SJSA1 (cell line): Measurements from ENCODE around the gene VKORC1L1. TPM values are rescaled to one million over a fixed set of nuclear protein-coding genes. Genes with fewer than 3 reads are reported as not detected.
"Not testable (repeated sequence)": the region's sequence is repeated elsewhere in the genome, so short reads cannot be mapped to it uniquely, and the experiment has no call there.

Source experiments
- DNase-seq, 2 experiments: peaks; one replicate each; pipeline ENCODE4 v3.0.0-alpha.2; 2015 to 2020; ENCODE audit warnings: low spot score in 2 of 2, low read depth in 1 of 2
- H3K27ac ChIP-seq: fragments of 250-450 bp; sonication (Bioruptor Pico); 2 replicates; pipeline ENCODE4 v1.5.1; 2020; ENCODE audit warnings: mild to moderate bottlenecking, moderate library complexity
- H3K27me3 ChIP-seq: fragments of 250-450 bp; sonication (Bioruptor Pico); replicated peaks from 2 replicates; pipeline ENCODE4 v1.5.1; 2020; ENCODE audit warnings: mild to moderate bottlenecking, moderate library complexity
- H3K36me3 ChIP-seq: fragments of 250-450 bp; sonication (Bioruptor Pico); 2 replicates; pipeline ENCODE4 v1.5.1; 2020; ENCODE audit warnings: mild to moderate bottlenecking
- H3K4me1 ChIP-seq: fragments of 250-450 bp; sonication (Bioruptor Pico); replicated peaks from 2 replicates; pipeline ENCODE4 v1.6.1; 2021; ENCODE audit warnings: mild to moderate bottlenecking
- H3K4me3 ChIP-seq: fragments of 250-450 bp; sonication (Bioruptor Pico); 2 replicates; pipeline ENCODE4 v1.5.1; 2020; ENCODE audit warnings: mild to moderate bottlenecking
- H3K9me3 ChIP-seq: fragments of 250-450 bp; sonication (Bioruptor Pico); replicated peaks from 2 replicates; pipeline ENCODE4 v1.5.1; 2020; ENCODE audit warnings: mild to moderate bottlenecking
- total RNA-seq: library from RNA; depleted of rRNA; stranded (reverse); fragments of >200 nt; shearing (Covaris generic); gene quantifications from 2 replicates; pipeline ENCODE4 v1.2.3, GENCODE V29; 2014

VKORC1L1 gene
- total RNA-seq, 1 experiment from 2014 or later = 16.1 TPM

GRCh38 chr7:65937296-65937695 lies 64.4 kb downstream of the VKORC1L1 start:
- no peaks in the 10 kb centered on the region for H3K27me3 ChIP-seq
- H3K36me3 ChIP-seq = no peaks in the 10 kb centered on the region; the same call in 1 of the 2 replicates
- DNase-seq = no peak
- peaks cover 8% of the 10 kb centered on the region for H3K4me1 ChIP-seq
- H3K27ac ChIP-seq = no peak overlapping the region
- H3K4me3 ChIP-seq = no peak overlapping the region
- no peaks in the 10 kb centered on the region for H3K9me3 ChIP-seq

GRCh38 chr7:65938336-65938895 lies 65.5 kb downstream of the VKORC1L1 start:
- no peak for DNase-seq
- Histone ChIP-seq H3K4me1 (no peaks in the 10 kb centered on the region), H3K27me3 (no peaks in the 10 kb centered on the region), H3K9me3 (no peaks in the 10 kb centered on the region), H3K27ac (no peak overlapping the region), H3K4me3 (no peak overlapping the region), H3K36me3 (no peaks in the 10 kb centered on the region; the same call in 1 of the 2 replicates)

GRCh38 chr7:65945787-65946186 lies 72.9 kb downstream of the VKORC1L1 start:
- not testable (repeated sequence) for H3K27me3 ChIP-seq, H3K36me3 ChIP-seq, DNase-seq, H3K9me3 ChIP-seq, H3K4me1 ChIP-seq, H3K4me3 ChIP-seq, H3K27ac ChIP-seq

- Histone ChIP-seq H3K36me3 (no peaks in the 10 kb centered on the region), H3K27me3 (no peaks in the 10 kb centered on the region), H3K27ac (peak overlapping the region; percentile 42; the same call in 1 of the 2 replicates), H3K4me3 (no peak overlapping the region), H3K9me3 (no peaks in the 10 kb centered on the region), H3K4me1 (no peaks in the 10 kb centered on the region)
- DNase-seq = no peak
Measured at GRCh38 chr7:65946904-65947303, 74.0 kb downstream of the VKORC1L1 start.

GRCh38 chr7:65951837-65952578 lies 79.1 kb downstream of the VKORC1L1 start:
- peaks cover 21% of the 10 kb centered on the region for H3K36me3 ChIP-seq
- H3K27me3 ChIP-seq = no peaks in the 10 kb centered on the region
- no peak overlapping the region for H3K4me3 ChIP-seq
- no peaks in the 10 kb centered on the region for H3K4me1 ChIP-seq
- H3K9me3 ChIP-seq = no peaks in the 10 kb centered on the region
- H3K27ac ChIP-seq = no peak overlapping the region
- peak in 1 of 2 experiments; percentile 10 for DNase-seq

- no peak overlapping the region for H3K27ac ChIP-seq
- no peaks in the 10 kb centered on the region for H3K27me3 ChIP-seq
- H3K4me3 ChIP-seq = no peak overlapping the region
Measured at GRCh38 chr7:65953001-65953720, 80.3 kb downstream of the VKORC1L1 start.

GRCh38 chr7:65953890-65954450 lies 81.1 kb downstream of the VKORC1L1 start:
- Histone ChIP-seq H3K27ac (no peak overlapping the region), H3K4me1 (no peaks in the 10 kb centered on the region), H3K27me3 (no peaks in the 10 kb centered on the region), H3K36me3 (peaks cover 36% of the 10 kb centered on the region), H3K9me3 (no peaks in the 10 kb centered on the region), H3K4me3 (no peak overlapping the region)
- DNase-seq = peak in 1 of 2 experiments; percentile 28

More at GRCh38 chr7:65953001-65953720, 80.3 kb downstream of the VKORC1L1 start:
- Histone ChIP-seq H3K36me3 (peaks cover 28% of the 10 kb centered on the region), H3K4me1 (no peaks in the 10 kb centered on the region), H3K9me3 (no peaks in the 10 kb centered on the region)
- peak in 1 of 2 experiments; percentile 16 for DNase-seq

- H3K9me3 ChIP-seq = no peaks in the 10 kb centered on the region
- H3K27ac ChIP-seq = no peak overlapping the region
- H3K4me3 ChIP-seq = no peak overlapping the region
- H3K36me3 ChIP-seq = peaks cover 53% of the 10 kb centered on the region
- no peaks in the 10 kb centered on the region for H3K27me3 ChIP-seq
- DNase-seq = no peak
- H3K4me1 ChIP-seq = no peaks in the 10 kb centered on the region
Measured at GRCh38 chr7:65955718-65956117, 82.8 kb downstream of the VKORC1L1 start.

- DNase-seq = no peak
- Histone ChIP-seq H3K27me3 (no peaks in the 10 kb centered on the region), H3K9me3 (no peaks in the 10 kb centered on the region), H3K4me3 (no peak overlapping the region), H3K27ac (no peak overlapping the region), H3K36me3 (peaks cover 92% of the 10 kb centered on the region), H3K4me1 (no peaks in the 10 kb centered on the region)
Measured at GRCh38 chr7:65960351-65961074, 87.6 kb downstream of the VKORC1L1 start.

GRCh38 chr7:65962033-65962432 lies 89.2 kb downstream of the VKORC1L1 start:
- H3K4me3 ChIP-seq = no peak overlapping the region
- no peak overlapping the region for H3K27ac ChIP-seq
- peaks cover 93% of the 10 kb centered on the region for H3K36me3 ChIP-seq
- DNase-seq = no peak
- H3K4me1 ChIP-seq = no peaks in the 10 kb centered on the region
- H3K27me3 ChIP-seq = no peaks in the 10 kb centered on the region
- no peaks in the 10 kb centered on the region for H3K9me3 ChIP-seq

GRCh38 chr7:65964671-65965070 lies 91.8 kb downstream of the VKORC1L1 start:
- H3K36me3 ChIP-seq = peaks cover 97% of the 10 kb centered on the region
- not testable (repeated sequence) for H3K27ac ChIP-seq, H3K9me3 ChIP-seq, H3K27me3 ChIP-seq, H3K4me3 ChIP-seq, H3K4me1 ChIP-seq, DNase-seq

- H3K27ac ChIP-seq = no peak overlapping the region
- no peak overlapping the region for H3K4me3 ChIP-seq
- H3K36me3 ChIP-seq = peaks cover 97% of the 10 kb centered on the region
- DNase-seq = no peak
- no peaks in the 10 kb centered on the region for H3K9me3 ChIP-seq
- H3K27me3 ChIP-seq = no peaks in the 10 kb centered on the region
- no peaks in the 10 kb centered on the region for H3K4me1 ChIP-seq
Measured at GRCh38 chr7:65966146-65966545, 93.3 kb downstream of the VKORC1L1 start.

- no peak overlapping the region for H3K27ac ChIP-seq
- no peak for DNase-seq
- H3K36me3 ChIP-seq = peaks cover 97% of the 10 kb centered on the region
Measured at GRCh38 chr7:65967361-65968155, 94.7 kb downstream of the VKORC1L1 start.

More at GRCh38 chr7:65967361-65968155, 94.7 kb downstream of the VKORC1L1 start:
- H3K4me3 ChIP-seq = no peak overlapping the region
- H3K27me3 ChIP-seq = no peaks in the 10 kb centered on the region
- H3K4me1 ChIP-seq = no peaks in the 10 kb centered on the region
- no peaks in the 10 kb centered on the region for H3K9me3 ChIP-seq
